T-helper 1 cell treated with Interleukin-12 subunit alpha and Interleukin-12 subunit beta and Interleukin-4 antibody, amounts not matched to agents 30 μg/mL and 1 μg/mL, for 36 hours (primary cell): ENCODE data around the gene SRCIN1.

Source experiments
- H3K27ac Mint-ChIP-seq: one replicate; pipeline ENCODE4 v1.8.0; 2021; ENCODE audit warnings: mild to moderate bottlenecking, mixed read lengths
- H3K27me3 Mint-ChIP-seq: one replicate; pipeline ENCODE4 v1.8.0; 2021; ENCODE audit warnings: low read depth, mixed read lengths
- H3K36me3 Mint-ChIP-seq: one replicate; pipeline ENCODE4 v1.8.0; 2021; ENCODE audit warnings: low read depth, mixed read lengths
- H3K4me1 Mint-ChIP-seq: one replicate; pipeline ENCODE4 v1.8.0; 2021; ENCODE audit warnings: low read depth, mixed read lengths
- H3K4me3 Mint-ChIP-seq: one replicate; pipeline ENCODE4 v1.8.0; 2021; ENCODE audit warnings: mild to moderate bottlenecking, moderate library complexity, mixed read lengths
- H3K9me3 Mint-ChIP-seq: one replicate; pipeline ENCODE4 v1.8.0; 2021; ENCODE audit warnings: mixed read lengths

The SRCIN1 gene

GRCh38 chr17:38584350-38584925 is 21.3 kb downstream of the SRCIN1 start:
- H3K27ac Mint-ChIP-seq = no peak overlapping the region

GRCh38 chr17:38583828-38584349 is 21.9 kb downstream of the SRCIN1 start:
- Mint-ChIP-seq H3K27me3 (peaks cover 84% of the 10 kb centered on the region), H3K4me3 (no peak overlapping the region), H3K4me1 (peaks cover 7% of the 10 kb centered on the region), H3K27ac (no peak overlapping the region), H3K36me3 (no peaks in the 10 kb centered on the region), H3K9me3 (no peaks in the 10 kb centered on the region)

More at GRCh38 chr17:38584350-38584925, 21.3 kb downstream of the SRCIN1 start:
- H3K27me3 Mint-ChIP-seq = peaks cover 84% of the 10 kb centered on the region
- no peaks in the 10 kb centered on the region for H3K36me3 Mint-ChIP-seq
- H3K9me3 Mint-ChIP-seq = no peaks in the 10 kb centered on the region
- H3K4me3 Mint-ChIP-seq = no peak overlapping the region
- peaks cover 7% of the 10 kb centered on the region for H3K4me1 Mint-ChIP-seq

GRCh38 chr17:38583176-38583575 is 22.6 kb downstream of the SRCIN1 start:
- H3K4me3 Mint-ChIP-seq = no peak overlapping the region
- H3K27me3 Mint-ChIP-seq = peaks cover 80% of the 10 kb centered on the region
- H3K9me3 Mint-ChIP-seq = no peaks in the 10 kb centered on the region
- H3K27ac Mint-ChIP-seq = no peak overlapping the region
- H3K4me1 Mint-ChIP-seq = peaks cover 7% of the 10 kb centered on the region
- no peaks in the 10 kb centered on the region for H3K36me3 Mint-ChIP-seq

GRCh38 chr17:38582069-38582468 is 23.7 kb downstream of the SRCIN1 start:
- H3K36me3 Mint-ChIP-seq = no peaks in the 10 kb centered on the region
- H3K4me1 Mint-ChIP-seq = peaks cover 4% of the 10 kb centered on the region
- no peaks in the 10 kb centered on the region for H3K9me3 Mint-ChIP-seq
- peaks cover 80% of the 10 kb centered on the region for H3K27me3 Mint-ChIP-seq
- H3K27ac Mint-ChIP-seq = no peak overlapping the region
- H3K4me3 Mint-ChIP-seq = no peak overlapping the region

GRCh38 chr17:38579934-38580333 is 25.8 kb downstream of the SRCIN1 start:
- H3K36me3 Mint-ChIP-seq = no peaks in the 10 kb centered on the region
- H3K27me3 Mint-ChIP-seq = peaks cover 83% of the 10 kb centered on the region
- H3K4me1 Mint-ChIP-seq = peaks cover 4% of the 10 kb centered on the region
- no peak overlapping the region for H3K27ac Mint-ChIP-seq
- H3K9me3 Mint-ChIP-seq = no peaks in the 10 kb centered on the region
- no peak overlapping the region for H3K4me3 Mint-ChIP-seq

GRCh38 chr17:38579083-38579480 is 26.7 kb downstream of the SRCIN1 start:
- Mint-ChIP-seq H3K4me3 (no peak overlapping the region), H3K4me1 (no peaks in the 10 kb centered on the region), H3K27ac (no peak overlapping the region), H3K36me3 (no peaks in the 10 kb centered on the region), H3K9me3 (no peaks in the 10 kb centered on the region), H3K27me3 (peaks cover 84% of the 10 kb centered on the region)

- Mint-ChIP-seq H3K36me3 (no peaks in the 10 kb centered on the region), H3K27me3 (peaks cover 87% of the 10 kb centered on the region), H3K4me3 (no peak overlapping the region), H3K27ac (no peak overlapping the region), H3K9me3 (no peaks in the 10 kb centered on the region), H3K4me1 (no peaks in the 10 kb centered on the region)
Observed at GRCh38 chr17:38578229-38579082, 27.3 kb downstream of the SRCIN1 start.

- H3K36me3 Mint-ChIP-seq = no peaks in the 10 kb centered on the region
- H3K9me3 Mint-ChIP-seq = no peaks in the 10 kb centered on the region
- H3K27ac Mint-ChIP-seq = no peak overlapping the region
- H3K4me1 Mint-ChIP-seq = peaks cover 2% of the 10 kb centered on the region
- no peak overlapping the region for H3K4me3 Mint-ChIP-seq
- H3K27me3 Mint-ChIP-seq = peaks cover 87% of the 10 kb centered on the region
Observed at GRCh38 chr17:38577645-38578173, 28.0 kb downstream of the SRCIN1 start.

- H3K4me1 Mint-ChIP-seq = peaks cover 2% of the 10 kb centered on the region
- peaks cover 82% of the 10 kb centered on the region for H3K27me3 Mint-ChIP-seq
- no peaks in the 10 kb centered on the region for H3K36me3 Mint-ChIP-seq
- no peak overlapping the region for H3K4me3 Mint-ChIP-seq
- H3K9me3 Mint-ChIP-seq = no peaks in the 10 kb centered on the region
- no peak overlapping the region for H3K27ac Mint-ChIP-seq
Observed at GRCh38 chr17:38577244-38577643, 28.5 kb downstream of the SRCIN1 start.

- H3K9me3 Mint-ChIP-seq = no peaks in the 10 kb centered on the region
- H3K4me1 Mint-ChIP-seq = peaks cover 2% of the 10 kb centered on the region
- H3K4me3 Mint-ChIP-seq = no peak overlapping the region
- peaks cover 88% of the 10 kb centered on the region for H3K27me3 Mint-ChIP-seq
- H3K27ac Mint-ChIP-seq = no peak overlapping the region
- H3K36me3 Mint-ChIP-seq = no peaks in the 10 kb centered on the region
Observed at GRCh38 chr17:38575781-38576180, 30.0 kb downstream of the SRCIN1 start.

- peaks cover 2% of the 10 kb centered on the region for H3K4me1 Mint-ChIP-seq
- no peak overlapping the region for H3K27ac Mint-ChIP-seq
- no peak overlapping the region for H3K4me3 Mint-ChIP-seq
- no peaks in the 10 kb centered on the region for H3K9me3 Mint-ChIP-seq
- H3K27me3 Mint-ChIP-seq = peaks cover 88% of the 10 kb centered on the region
- no peaks in the 10 kb centered on the region for H3K36me3 Mint-ChIP-seq
Observed at GRCh38 chr17:38574712-38575111, 31.0 kb downstream of the SRCIN1 start.

- H3K9me3 Mint-ChIP-seq = no peaks in the 10 kb centered on the region
- peaks cover 2% of the 10 kb centered on the region for H3K4me1 Mint-ChIP-seq
- no peak overlapping the region for H3K27ac Mint-ChIP-seq
- H3K36me3 Mint-ChIP-seq = no peaks in the 10 kb centered on the region
- H3K4me3 Mint-ChIP-seq = no peak overlapping the region
- H3K27me3 Mint-ChIP-seq = peaks cover 93% of the 10 kb centered on the region
Observed at GRCh38 chr17:38572669-38573365, 32.9 kb downstream of the SRCIN1 start.

GRCh38 chr17:38571833-38572668 is 33.7 kb downstream of the SRCIN1 start:
- peaks cover 2% of the 10 kb centered on the region for H3K4me1 Mint-ChIP-seq
- no peaks in the 10 kb centered on the region for H3K9me3 Mint-ChIP-seq
- peaks cover 93% of the 10 kb centered on the region for H3K27me3 Mint-ChIP-seq
- no peaks in the 10 kb centered on the region for H3K36me3 Mint-ChIP-seq
- H3K27ac Mint-ChIP-seq = no peak overlapping the region
- H3K4me3 Mint-ChIP-seq = no peak overlapping the region
